CMK (cell line): ENCODE measurements around the gene KIF27.
"Not testable (repeated sequence)": the region's sequence is repeated elsewhere in the genome, so short reads cannot be mapped to it uniquely, and the experiment has no call there.

Experiments
- DNase-seq: peaks from one replicate; pipeline ENCODE4 v3.0.0-alpha.2; 2010; ENCODE audit warnings: low read depth

Gene KIF27

GRCh38 chr9:83933790-83934189, 12.6 kb upstream of the KIF27 start:
- DNase-seq, result no peak

- DNase-seq, result no peak
These were observed 11.6 kb upstream of the KIF27 start for GRCh38 chr9:83932851-83933250.

DNA sequence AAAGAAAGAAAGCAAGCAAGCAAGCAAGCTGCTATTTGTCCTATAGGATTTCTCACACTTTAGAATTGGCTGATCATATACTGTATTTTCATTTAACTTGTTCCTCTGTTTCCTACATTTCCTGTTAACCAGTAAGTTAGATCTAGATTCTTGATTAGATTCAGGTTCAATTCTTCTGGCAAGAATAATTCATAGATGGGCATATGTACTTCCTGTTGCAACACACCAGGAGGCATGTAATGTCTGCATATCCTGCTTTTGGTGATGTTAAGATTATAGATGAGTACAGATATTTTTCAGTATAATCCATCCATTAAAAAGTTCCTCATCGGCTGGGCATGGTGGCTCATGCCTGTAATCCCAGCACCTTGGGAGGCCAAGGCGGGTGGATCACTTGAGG, 10.8 kb upstream of the KIF27 start:
- no peak for DNase-seq

DNA sequence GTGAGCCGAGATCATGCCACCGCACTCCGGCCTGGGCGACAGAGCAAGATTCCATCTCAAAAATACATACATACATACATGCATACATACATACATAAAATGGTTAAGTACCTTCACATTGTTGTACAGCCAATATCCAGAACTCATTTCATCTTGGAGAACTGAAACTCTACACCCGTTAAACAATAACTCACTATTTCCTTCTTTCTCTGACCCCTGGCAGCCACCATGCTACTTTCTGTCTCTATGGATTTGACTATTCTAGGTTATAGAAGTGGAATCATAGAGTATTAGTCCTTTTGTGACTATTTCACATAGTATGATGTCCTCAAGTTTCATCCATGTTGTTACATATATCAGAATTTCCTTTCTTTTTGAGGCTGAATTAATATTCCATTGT, 9.6 kb upstream of the KIF27 start:
- no peak for DNase-seq

- DNase-seq, result no peak
These were observed 6.4 kb upstream of the KIF27 start for GRCh38 chr9:83927591-83927990.

DNA sequence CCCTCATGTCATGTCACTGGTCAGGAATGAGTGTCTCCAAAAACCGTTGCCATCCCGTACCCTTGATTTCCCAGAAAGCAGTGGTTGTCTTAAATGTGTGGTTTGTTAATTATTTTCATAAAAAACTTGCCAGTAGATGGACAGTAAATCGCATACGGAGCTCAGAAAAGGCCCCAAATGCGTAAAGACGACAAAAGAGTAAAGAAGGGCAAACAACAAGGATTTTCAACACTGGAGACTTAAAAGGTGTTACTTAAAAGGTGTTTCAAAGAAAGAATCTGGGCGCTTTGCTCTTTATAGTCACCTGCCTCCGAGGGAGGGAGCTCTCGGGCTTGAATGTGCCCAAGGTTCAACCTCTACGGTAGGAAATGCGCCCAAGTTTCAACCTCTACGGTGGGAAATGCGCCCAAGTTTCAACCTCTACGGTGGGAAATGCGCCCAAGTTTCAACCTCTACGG, 734 bp downstream of the KIF27 start:
- no peak for DNase-seq

- DNase-seq, result no peak
These were observed 2.1 kb downstream of the KIF27 start for GRCh38 chr9:83919111-83919510.

DNA sequence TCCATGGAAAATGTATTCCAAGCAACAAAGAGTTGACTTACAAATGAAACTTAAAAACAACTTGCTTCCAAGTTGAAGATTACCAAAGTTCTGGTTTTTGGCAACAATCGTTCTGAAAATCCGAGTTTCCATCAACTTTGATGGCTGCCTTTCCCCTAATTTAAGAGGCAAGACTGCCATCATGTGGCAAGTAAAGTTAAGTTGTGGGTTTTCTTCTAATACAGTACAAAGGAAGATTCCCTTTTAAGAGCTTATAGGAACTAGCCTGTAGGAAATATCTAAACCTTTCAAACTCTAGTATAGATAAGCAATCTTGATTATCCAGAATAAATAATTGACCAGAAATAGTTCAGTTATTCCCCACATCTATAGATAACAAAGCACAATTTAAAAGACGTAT, 9.0 kb downstream of the KIF27 start:
- DNase-seq, result not testable (repeated sequence)

DNA sequence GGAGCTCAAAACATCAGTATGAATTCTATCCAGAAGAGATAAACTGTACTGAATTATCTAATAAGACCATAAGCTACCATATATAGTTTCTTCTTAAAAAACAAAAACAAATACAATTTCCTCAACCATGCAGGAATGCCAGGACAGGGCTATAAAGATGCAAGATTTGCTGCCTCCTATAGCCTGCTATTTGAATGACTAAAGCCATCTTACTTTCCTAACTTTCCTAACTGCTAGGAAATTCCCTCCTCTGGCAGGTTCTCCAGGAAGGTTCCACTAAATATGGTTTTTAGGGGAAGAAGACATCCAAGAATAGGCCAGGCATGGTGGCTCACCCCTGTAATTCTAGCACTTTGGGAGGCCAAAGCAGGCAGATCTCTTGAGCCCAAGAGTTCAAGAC, 15.1 kb downstream of the KIF27 start:
- DNase-seq, result no peak

DNA sequence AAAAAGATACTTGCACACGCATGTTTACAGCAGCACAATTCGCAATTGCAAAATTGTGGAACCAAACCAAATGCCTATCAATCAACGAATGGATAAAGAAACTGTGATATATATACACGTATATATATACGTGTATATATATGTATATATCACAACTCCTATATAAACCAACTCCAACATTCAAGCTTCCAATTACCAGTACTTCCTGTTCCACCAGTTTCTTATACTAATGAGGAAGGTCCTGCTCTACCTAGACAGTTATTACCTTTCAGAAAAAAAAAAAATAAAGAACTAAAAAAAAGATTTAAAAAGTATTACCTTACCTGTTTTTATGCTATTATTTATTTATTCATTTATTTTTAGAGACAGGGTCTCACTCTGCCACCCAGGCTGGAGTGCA, 20.6 kb downstream of the KIF27 start:
- not testable (repeated sequence) for DNase-seq

DNA sequence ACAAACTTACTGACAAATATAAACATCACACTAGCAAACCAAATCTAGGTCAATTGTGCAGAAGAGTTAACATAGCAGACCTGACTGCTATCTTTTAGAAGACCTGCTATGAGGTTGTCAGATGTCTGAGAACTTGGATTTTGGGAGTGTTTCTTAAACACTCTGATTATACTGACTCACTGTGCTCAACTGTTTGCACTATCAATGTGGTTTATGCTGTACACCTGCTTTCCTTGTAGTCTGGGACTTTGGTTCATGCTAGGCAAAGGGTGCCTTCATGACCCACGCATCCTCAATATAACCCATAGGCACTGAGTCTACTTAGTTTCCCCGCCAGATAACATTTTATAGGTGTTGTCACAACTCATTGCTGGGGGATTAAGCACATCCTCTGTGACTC, 26.9 kb downstream of the KIF27 start:
- DNase-seq, result not testable (repeated sequence)

DNA sequence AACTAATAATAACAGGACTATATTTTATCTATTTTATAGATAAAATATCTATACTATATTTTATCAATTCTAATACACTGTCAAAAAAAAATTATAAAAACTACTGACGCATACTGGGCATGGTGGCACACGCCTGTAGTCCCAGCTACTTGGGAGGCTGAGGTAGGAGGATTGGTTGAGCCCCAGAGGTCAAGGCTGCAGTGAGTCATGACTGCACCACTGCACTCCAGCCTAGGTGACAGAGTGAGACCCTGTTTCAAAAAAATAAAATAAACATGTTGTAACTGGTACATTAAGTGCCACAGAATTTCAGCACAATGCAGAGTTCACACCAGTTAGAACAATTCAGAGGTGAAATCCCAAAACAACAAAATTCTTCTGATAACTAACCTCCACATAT, 34.7 kb downstream of the KIF27 start:
- DNase-seq, result not testable (repeated sequence)

- not testable (repeated sequence) for DNase-seq
These were observed 35.5 kb downstream of the KIF27 start for GRCh38 chr9:83885559-83886240.

DNA sequence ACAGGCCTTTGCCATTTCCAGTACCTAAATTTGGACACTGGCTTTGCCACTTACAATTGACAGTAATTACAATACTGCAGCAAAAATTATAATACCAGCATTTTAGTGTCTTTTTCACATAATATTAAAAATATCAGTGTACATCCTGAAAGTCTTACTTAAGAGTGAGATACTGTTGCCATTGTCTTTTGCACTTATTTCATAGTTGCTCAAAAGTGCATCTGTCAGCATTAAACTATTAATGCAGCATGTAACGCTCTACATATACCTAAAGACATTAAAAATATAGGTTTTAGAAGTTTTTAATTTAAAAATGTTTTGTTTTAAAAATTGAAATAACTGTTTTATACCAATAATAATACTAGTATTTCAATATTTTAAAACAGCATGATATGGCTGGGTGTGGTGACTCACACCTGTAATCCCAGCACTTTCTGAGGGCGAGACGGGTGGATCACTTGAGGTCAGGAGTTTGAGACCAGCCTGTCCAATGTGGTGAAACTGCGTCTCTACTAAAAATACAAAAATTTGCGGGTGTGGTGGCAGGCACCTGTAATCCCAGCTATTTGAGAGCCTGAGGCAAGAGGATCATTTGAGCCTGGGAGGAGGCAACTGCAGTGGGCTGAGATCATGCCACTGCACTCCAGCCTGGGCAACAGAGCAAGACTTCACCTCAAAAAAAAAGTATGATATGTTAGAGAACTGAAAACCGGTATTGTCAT, 39.4 kb downstream of the KIF27 start:
- DNase-seq, result not testable (repeated sequence)

GRCh38 chr9:83875559-83875958, 45.7 kb downstream of the KIF27 start:
- not testable (repeated sequence) for DNase-seq

DNA sequence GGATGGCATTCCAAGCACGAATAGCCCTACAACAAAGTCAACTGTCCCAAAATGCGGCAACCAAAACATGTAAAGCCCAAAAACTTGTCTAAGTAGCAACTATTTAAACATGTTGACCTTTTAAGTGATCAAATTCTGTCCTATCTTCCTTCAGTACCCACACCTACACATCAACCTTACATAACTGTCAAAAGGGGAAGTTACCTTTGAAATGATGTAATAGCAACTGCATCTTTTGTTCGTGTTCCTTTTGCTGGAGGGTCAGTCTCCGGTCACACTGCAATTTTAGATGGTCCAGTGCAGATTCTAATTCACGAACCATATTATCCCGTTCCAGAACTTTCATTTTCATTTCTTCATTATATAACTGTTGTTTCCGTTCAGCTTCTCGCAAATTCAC, 71.3 kb downstream of the KIF27 start:
- DNase-seq, result not testable (repeated sequence)

- DNase-seq, result not testable (repeated sequence)
These were observed 84.1 kb downstream of the KIF27 start for GRCh38 chr9:83837070-83837643.

DNA sequence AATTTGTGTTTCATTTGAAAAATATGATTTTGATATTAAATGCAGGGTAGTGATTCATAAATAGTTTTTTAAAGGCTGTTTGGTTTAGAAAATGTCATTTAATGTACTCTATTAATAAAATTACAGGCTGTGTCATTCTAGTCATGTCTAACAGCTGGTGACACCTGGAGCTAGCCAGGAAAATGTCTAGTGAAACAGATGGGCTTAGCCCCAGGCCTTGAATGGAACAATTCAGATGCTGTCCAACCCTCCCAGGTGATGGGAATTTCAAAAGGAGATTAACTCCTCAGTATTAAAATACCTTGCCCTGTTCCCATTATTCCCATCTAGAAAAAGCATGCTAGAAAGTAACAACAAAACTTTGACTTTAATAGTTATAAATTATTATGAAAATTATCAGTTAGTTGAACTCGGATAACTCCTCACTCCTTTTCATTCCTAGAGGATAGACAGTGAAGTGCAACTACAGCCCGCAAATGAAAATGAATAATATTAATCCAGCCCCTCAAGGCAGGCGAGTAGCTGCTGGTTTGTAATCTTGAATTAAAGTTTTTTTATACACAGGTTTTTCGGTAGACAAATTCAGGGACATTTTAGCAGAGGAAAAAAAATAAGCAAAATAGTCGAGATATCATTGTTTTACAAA, 90.7 kb downstream of the KIF27 start:
- DNase-seq, result not testable (repeated sequence)

DNA sequence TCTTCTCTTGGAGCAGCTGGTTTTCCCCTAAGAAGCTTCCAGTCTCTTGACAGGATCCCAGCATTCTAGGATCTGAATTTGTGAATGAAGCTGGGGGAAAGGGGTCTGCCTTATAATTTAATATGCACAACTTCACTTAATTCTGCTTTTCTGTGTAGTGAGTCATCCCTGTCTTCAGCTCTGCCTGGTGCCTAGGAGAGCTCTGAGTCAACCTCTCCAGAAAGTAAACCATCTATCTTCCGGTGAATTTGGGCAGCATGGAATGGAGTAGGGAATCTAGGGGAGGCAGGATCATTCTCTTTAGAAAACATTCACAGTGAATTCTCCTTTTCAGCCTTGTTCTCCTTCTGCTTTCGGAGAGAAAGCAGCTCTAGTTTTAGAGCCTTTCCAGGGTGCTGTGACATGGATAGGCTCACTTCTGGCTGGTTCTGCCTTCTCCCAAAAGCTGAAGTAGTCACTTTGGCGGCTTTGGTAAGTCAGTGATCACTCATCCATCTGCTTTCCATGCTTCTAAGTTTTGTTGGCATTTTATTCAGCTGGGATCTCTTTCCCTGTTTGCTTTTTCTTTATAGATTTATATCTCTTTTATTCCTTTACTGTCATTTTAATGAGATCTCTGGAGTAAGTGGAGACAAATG, 96.1 kb downstream of the KIF27 start:
- DNase-seq, result not testable (repeated sequence)

DNA sequence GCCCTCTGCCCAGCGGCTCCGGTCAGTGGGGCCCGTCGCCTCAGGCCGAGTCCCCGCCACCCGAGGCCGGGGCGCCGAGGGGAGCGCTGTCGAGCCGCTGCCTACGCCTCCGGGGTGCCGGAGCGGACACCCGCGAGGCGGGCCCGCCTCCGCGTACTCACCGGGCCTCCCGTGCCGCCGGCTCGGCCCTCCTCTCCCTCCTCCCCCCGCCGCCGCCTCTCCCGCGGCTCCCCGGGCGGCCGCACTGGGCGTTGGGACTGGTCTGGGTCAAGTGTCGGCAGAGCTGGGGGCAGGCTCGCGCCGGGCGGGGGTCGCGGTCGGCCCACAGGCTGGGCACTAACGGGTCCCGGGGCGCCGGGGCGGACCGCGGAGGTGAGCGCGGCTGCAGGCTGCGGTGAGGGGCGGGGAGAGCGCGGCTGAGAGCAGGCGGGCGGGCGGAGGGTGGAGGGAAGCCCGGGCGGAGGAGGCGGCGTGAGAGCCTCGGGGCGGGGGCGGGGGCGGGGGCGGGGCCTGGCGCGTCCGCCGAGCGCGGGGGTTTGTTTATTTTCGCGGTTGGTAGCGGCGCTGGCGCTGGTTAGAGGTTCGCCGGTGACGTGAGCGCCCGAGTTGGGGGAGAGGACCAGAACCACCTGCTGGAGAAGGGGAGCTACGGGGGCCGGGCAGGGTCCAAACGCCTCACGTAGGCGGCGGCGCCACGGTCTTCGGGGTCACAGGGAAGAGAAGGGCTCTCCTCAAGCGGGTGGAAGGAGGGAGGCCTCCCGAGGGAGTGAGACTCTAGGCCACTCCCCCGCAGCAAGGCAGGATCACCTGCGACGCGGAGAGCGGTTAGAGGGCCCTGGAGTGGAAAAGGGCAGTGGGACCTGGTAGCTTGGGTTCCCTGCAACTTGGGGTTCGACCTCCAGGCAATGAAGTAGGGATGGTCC, 103.6 kb downstream of the KIF27 start, which contains the start of gene GKAP1:
Gene GKAP1 (minus strand): TSS at position 414 of the 923 bp plus-strand sequence. CDS start 11,252 bp downstream, outside the sequence.
- peak; percentile 27 for DNase-seq

- DNase-seq, result not testable (repeated sequence)
These were observed 104.2 kb downstream of the KIF27 start for GRCh38 chr9:83817011-83817355.
